Measurements from ENCODE around the gene IDUA.
"Not testable (repeated sequence)": the region's sequence is repeated elsewhere in the genome, so short reads cannot be mapped to it uniquely, and the experiment has no call there.

IDUA gene

GRCh38 chr4:1046581-1047011, 59.8 kb downstream of the IDUA start:
- H3K4me1 ChIP-seq (ENCODE audit: control insufficient read depth, insufficient read depth, low read length) = peaks cover 34% of the 10 kb centered on the region
- not testable (repeated sequence) for H3K27ac ChIP-seq (ENCODE audit: low read length); H3K9me3 ChIP-seq (ENCODE audit: control insufficient read depth in 2 of 2, low read length in 2 of 2); H3K36me3 ChIP-seq (ENCODE audit: control insufficient read depth in 2 of 2, insufficient read depth in 2 of 2, low read length in 2 of 2); H3K9ac ChIP-seq (ENCODE audit: low read length in 2 of 2)
- peak overlapping the region in 1 of 2 donors; percentile 54 for H3K4me3 ChIP-seq (ENCODE audit: low read length in 2 of 2)
- H3K27me3 ChIP-seq (ENCODE audit: control insufficient read depth in 1 of 2, insufficient read depth in 2 of 2, low read length in 2 of 2) = peaks cover 35 to 49% of the 10 kb centered on the region in 2 donors

DNA sequence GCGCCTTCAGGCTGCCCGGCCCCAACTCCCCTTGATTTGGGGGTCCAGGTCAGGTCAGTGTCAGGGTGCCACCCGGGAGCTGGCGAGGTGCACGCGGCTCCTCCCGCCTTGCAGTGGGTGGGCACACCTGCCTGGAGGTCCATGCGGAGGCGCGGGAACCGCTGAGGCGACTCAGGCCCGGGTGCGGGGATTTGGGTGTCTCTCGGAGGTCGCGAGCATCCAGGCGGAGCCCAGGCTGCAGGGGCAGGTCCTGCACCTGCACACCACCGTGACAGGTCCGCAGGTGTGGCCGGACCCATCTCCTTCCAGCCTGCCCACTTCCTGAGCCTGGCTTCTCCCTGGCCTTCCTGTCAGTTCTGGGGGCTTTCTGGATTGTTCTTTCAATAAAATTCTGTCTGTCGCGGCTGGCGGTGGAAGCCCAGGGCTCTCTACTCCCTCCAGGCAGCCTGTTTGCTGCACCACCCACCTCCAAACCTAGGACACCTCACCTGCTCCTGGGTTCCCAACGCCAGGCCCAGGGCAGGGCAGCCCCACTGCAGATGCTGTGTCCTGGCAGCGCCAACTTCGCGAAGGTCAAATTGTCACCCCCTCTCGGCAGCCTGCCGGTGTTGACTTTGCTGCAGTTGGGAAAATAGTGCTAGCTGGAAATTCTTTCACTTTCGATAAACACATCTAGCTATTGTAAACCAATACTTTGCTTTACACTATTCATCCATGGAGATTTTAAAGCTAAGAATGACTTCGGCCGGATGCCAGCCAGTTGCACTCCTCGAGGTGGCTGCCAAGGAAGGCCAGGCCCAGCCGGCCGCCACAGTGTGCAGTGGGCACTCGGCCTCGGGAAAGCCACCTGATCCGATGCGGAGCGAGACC, 60.5 kb downstream of the IDUA start:
- Histone ChIP-seq H3K27me3 (ENCODE audit: control insufficient read depth in 1 of 2, insufficient read depth in 2 of 2, low read length in 2 of 2) (peaks cover 39 to 52% of the 10 kb centered on the region in 2 donors), H3K27ac (ENCODE audit: low read length) (no peak overlapping the region), H3K4me1 (ENCODE audit: control insufficient read depth, insufficient read depth, low read length) (peaks cover 30% of the 10 kb centered on the region), H3K9me3 (ENCODE audit: control insufficient read depth in 2 of 2, low read length in 2 of 2) (no peaks in the 10 kb centered on the region), H3K4me3 (ENCODE audit: low read length in 2 of 2) (peak overlapping the region in 1 of 2 donors; percentile 54), H3K36me3 (ENCODE audit: control insufficient read depth in 2 of 2, insufficient read depth in 2 of 2, low read length in 2 of 2) (no peaks in the 10 kb centered on the region), H3K9ac (ENCODE audit: low read length in 2 of 2) (no peak overlapping the region)

- Histone ChIP-seq H3K4me1 (ENCODE audit: control insufficient read depth, insufficient read depth, low read length) (peaks cover 29% of the 10 kb centered on the region), H3K4me3 (ENCODE audit: low read length in 2 of 2) (peak overlapping the region in 1 of 2 donors; percentile 22), H3K27me3 (ENCODE audit: control insufficient read depth in 1 of 2, insufficient read depth in 2 of 2, low read length in 2 of 2) (peaks cover 43 to 51% of the 10 kb centered on the region in 2 donors), H3K36me3 (ENCODE audit: control insufficient read depth in 2 of 2, insufficient read depth in 2 of 2, low read length in 2 of 2) (no peaks in the 10 kb centered on the region), H3K9ac (ENCODE audit: low read length in 2 of 2) (no peak overlapping the region), H3K27ac (ENCODE audit: low read length) (no peak overlapping the region), H3K9me3 (ENCODE audit: control insufficient read depth in 2 of 2, low read length in 2 of 2) (no peaks in the 10 kb centered on the region)
Measured at GRCh38 chr4:1047976-1048772, 61.3 kb downstream of the IDUA start.

- Histone ChIP-seq H3K27me3 (ENCODE audit: control insufficient read depth in 1 of 2, insufficient read depth in 2 of 2, low read length in 2 of 2) (peaks cover 35 to 44% of the 10 kb centered on the region in 2 donors), H3K9me3 (ENCODE audit: control insufficient read depth in 2 of 2, low read length in 2 of 2) (no peaks in the 10 kb centered on the region), H3K9ac (ENCODE audit: low read length in 2 of 2) (no peak overlapping the region), H3K27ac (ENCODE audit: low read length) (no peak overlapping the region), H3K4me1 (ENCODE audit: control insufficient read depth, insufficient read depth, low read length) (peaks cover 23% of the 10 kb centered on the region), H3K36me3 (ENCODE audit: control insufficient read depth in 2 of 2, insufficient read depth in 2 of 2, low read length in 2 of 2) (no peaks in the 10 kb centered on the region), H3K4me3 (ENCODE audit: low read length in 2 of 2) (no peak overlapping the region)
Measured at GRCh38 chr4:1048773-1049590, 62.1 kb downstream of the IDUA start.

GRCh38 chr4:1049591-1049905, 62.7 kb downstream of the IDUA start:
- Histone ChIP-seq H3K4me3 (ENCODE audit: low read length in 2 of 2) (no peak overlapping the region), H3K36me3 (ENCODE audit: control insufficient read depth in 2 of 2, insufficient read depth in 2 of 2, low read length in 2 of 2) (no peaks in the 10 kb centered on the region), H3K4me1 (ENCODE audit: control insufficient read depth, insufficient read depth, low read length) (peaks cover 22% of the 10 kb centered on the region), H3K9ac (ENCODE audit: low read length in 2 of 2) (no peak overlapping the region), H3K9me3 (ENCODE audit: control insufficient read depth in 2 of 2, low read length in 2 of 2) (no peaks in the 10 kb centered on the region), H3K27ac (ENCODE audit: low read length) (no peak overlapping the region), H3K27me3 (ENCODE audit: control insufficient read depth in 1 of 2, insufficient read depth in 2 of 2, low read length in 2 of 2) (peaks cover 30 to 38% of the 10 kb centered on the region in 2 donors)

DNA sequence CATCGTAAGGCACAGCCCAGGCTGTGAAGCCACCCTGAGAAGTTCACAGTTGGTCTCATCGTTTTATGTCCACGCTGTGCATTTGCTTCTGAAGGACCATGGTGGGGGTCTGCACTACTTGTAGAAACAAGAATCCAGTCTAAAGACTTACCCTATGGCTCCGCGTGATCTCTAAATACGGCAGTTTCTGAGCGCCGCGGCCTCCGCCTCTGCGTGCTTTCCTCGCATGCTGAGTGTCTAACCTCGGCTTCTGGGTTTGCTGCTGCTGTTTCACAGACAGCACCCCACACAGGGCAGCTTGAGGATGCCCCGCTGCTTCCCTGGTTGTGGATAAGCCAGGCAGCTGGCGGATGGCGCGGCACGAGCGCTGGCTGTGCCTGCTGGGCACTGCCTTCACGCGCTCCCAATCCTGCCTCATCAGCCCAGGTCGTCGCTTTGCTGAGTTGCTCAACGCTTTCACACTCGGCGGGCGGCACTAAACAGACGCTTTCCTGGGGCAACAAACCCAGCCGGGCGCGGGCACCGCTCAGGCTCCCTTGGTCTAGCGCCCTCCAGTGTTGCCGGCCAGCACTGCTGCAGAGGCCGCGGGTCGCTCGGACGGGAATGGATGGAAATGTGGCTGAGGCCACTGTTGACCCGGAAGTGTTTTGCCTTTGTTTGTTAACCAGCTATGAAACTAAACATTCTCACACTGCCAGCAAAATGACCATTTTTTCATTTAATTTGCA, 63.8 kb downstream of the IDUA start:
- Histone ChIP-seq H3K4me1 (ENCODE audit: control insufficient read depth, insufficient read depth, low read length) (peaks cover 21% of the 10 kb centered on the region), H3K27me3 (ENCODE audit: control insufficient read depth in 1 of 2, insufficient read depth in 2 of 2, low read length in 2 of 2) (peaks cover 24 to 32% of the 10 kb centered on the region in 2 donors), H3K4me3 (ENCODE audit: low read length in 2 of 2) (no peak overlapping the region)

DNA sequence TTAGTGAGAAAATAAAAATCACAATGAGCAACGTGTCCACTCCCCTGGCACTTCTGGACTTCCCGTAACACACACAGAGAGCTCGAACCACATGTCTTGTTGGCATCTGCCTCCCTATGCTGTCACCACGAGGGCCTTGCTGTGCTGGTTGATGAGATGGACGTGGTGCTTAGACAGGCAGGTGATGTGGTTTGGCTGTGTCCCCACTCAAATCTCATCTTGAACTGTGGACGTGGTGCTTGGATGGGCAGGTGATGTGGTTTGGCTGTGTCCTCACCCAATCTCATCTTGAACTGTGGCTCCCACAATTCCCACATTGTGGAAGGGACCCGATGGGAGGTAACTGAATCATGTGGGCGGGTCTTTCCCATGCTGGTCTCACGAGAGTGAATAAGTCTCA, 64.6 kb downstream of the IDUA start:
- Histone ChIP-seq H3K9ac (ENCODE audit: low read length in 2 of 2) (no peak overlapping the region), H3K4me1 (ENCODE audit: control insufficient read depth, insufficient read depth, low read length) (peaks cover 21% of the 10 kb centered on the region), H3K27me3 (ENCODE audit: control insufficient read depth in 1 of 2, insufficient read depth in 2 of 2, low read length in 2 of 2) (peaks cover 27 to 38% of the 10 kb centered on the region in 2 donors), H3K36me3 (ENCODE audit: control insufficient read depth in 2 of 2, insufficient read depth in 2 of 2, low read length in 2 of 2) (no peaks in the 10 kb centered on the region), H3K27ac (ENCODE audit: low read length) (no peak overlapping the region), H3K4me3 (ENCODE audit: low read length in 2 of 2) (no peak overlapping the region), H3K9me3 (ENCODE audit: control insufficient read depth in 2 of 2, low read length in 2 of 2) (no peaks in the 10 kb centered on the region)

More for the DNA sequence above, 63.8 kb downstream of the IDUA start:
- Histone ChIP-seq H3K36me3 (ENCODE audit: control insufficient read depth in 2 of 2, insufficient read depth in 2 of 2, low read length in 2 of 2) (no peaks in the 10 kb centered on the region), H3K9ac (ENCODE audit: low read length in 2 of 2) (no peak overlapping the region), H3K27ac (ENCODE audit: low read length) (no peak overlapping the region), H3K9me3 (ENCODE audit: control insufficient read depth in 2 of 2, low read length in 2 of 2) (no peaks in the 10 kb centered on the region)

- Histone ChIP-seq H3K9ac (ENCODE audit: low read length in 2 of 2) (no peak overlapping the region), H3K4me1 (ENCODE audit: control insufficient read depth, insufficient read depth, low read length) (peaks cover 15% of the 10 kb centered on the region), H3K9me3 (ENCODE audit: control insufficient read depth in 2 of 2, low read length in 2 of 2) (no peaks in the 10 kb centered on the region), H3K36me3 (ENCODE audit: control insufficient read depth in 2 of 2, insufficient read depth in 2 of 2, low read length in 2 of 2) (no peaks in the 10 kb centered on the region), H3K27ac (ENCODE audit: low read length) (no peak overlapping the region), H3K27me3 (ENCODE audit: control insufficient read depth in 1 of 2, insufficient read depth in 2 of 2, low read length in 2 of 2) (peaks cover 35 to 38% of the 10 kb centered on the region in 2 donors), H3K4me3 (ENCODE audit: low read length in 2 of 2) (no peak overlapping the region)
Measured at GRCh38 chr4:1052231-1052671, 65.4 kb downstream of the IDUA start.

DNA sequence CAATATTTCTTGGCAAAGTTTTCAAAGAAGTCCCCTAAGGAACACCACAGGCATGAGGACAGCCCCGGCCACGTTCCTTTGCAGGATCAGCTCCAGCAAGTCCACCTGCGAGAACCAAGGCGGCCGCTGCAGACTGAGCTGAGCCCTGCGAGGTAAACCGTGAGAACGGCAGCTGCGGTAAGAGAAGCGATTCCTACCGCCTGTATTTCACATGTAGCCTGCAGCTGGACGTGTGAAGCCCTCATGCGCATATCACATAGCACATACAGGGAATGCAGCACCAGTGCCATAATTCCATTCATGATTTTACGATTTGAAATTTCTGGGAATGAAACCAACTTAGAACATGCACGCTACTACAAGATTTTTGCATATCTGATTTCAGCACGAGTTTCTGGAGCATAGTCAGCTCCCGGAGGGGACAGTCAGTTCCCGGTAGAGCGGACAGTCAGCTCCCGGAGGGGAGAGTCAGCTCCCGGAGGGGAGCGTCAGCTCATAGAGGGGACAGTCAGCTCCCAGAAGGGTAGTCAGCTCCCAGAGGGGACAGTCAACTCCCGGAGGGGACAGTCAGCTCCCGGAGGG, 66.3 kb downstream of the IDUA start:
- Histone ChIP-seq H3K9ac (ENCODE audit: low read length in 2 of 2) (no peak overlapping the region), H3K9me3 (ENCODE audit: control insufficient read depth in 2 of 2, low read length in 2 of 2) (no peaks in the 10 kb centered on the region), H3K27me3 (ENCODE audit: control insufficient read depth in 1 of 2, insufficient read depth in 2 of 2, low read length in 2 of 2) (peaks cover 37 to 40% of the 10 kb centered on the region in 2 donors), H3K27ac (ENCODE audit: low read length) (no peak overlapping the region), H3K4me3 (ENCODE audit: low read length in 2 of 2) (no peak overlapping the region), H3K36me3 (ENCODE audit: control insufficient read depth in 2 of 2, insufficient read depth in 2 of 2, low read length in 2 of 2) (no peaks in the 10 kb centered on the region), H3K4me1 (ENCODE audit: control insufficient read depth, insufficient read depth, low read length) (peaks cover 6% of the 10 kb centered on the region)

All from stomach smooth muscle (tissue), 2 donors.